Erythroblast (primary cell): Measurements from ENCODE around the gene TLR3.

ENCODE experiments used
- GATA1 ChIP-seq: IDR thresholded peaks from 2 replicates; pipeline ENCODE4 v1.6.1; 2011; ENCODE audit warnings: low read depth, mild to moderate bottlenecking, control low read depth, low read length, moderate library complexity
- POLR2A ChIP-seq: IDR thresholded peaks from 2 replicates; pipeline ENCODE4 v1.6.1; 2011; ENCODE audit warnings: mild to moderate bottlenecking, low read length

- TF ChIP-seq POLR2A = no peak
- no peak for TF ChIP-seq GATA1
Observed at GRCh38 chr4:186134861-186135260, 65.9 kb downstream of the TLR3 start.
